ENCODE data around the gene PLEKHH3.
A peak's percentile ranks its signal among the peaks of the same experiment; 100 is the strongest.

Gene PLEKHH3

GRCh38 chr17:42687707-42688320 is 11.0 kb upstream of the PLEKHH3 start:
- no peak for DNase-seq (ENCODE audit: low read depth in 1 of 2, low spot score in 1 of 2)

- no peak for DNase-seq (ENCODE audit: low read depth in 1 of 2, low spot score in 1 of 2)
Measured at GRCh38 chr17:42686520-42687128, 9.8 kb upstream of the PLEKHH3 start.

- no peak for DNase-seq (ENCODE audit: low read depth in 1 of 2, low spot score in 1 of 2)
Measured at GRCh38 chr17:42685831-42686230, 9.0 kb upstream of the PLEKHH3 start.

- DNase-seq (ENCODE audit: low read depth in 1 of 2, low spot score in 1 of 2) = no peak
Measured at GRCh38 chr17:42684929-42685556, 8.2 kb upstream of the PLEKHH3 start.

- DNase-seq (ENCODE audit: low read depth in 1 of 2, low spot score in 1 of 2) = no peak
Measured at GRCh38 chr17:42683407-42684034, 6.7 kb upstream of the PLEKHH3 start.

GRCh38 chr17:42682722-42683403 is 6.1 kb upstream of the PLEKHH3 start:
- no peak for DNase-seq (ENCODE audit: low read depth in 1 of 2, low spot score in 1 of 2)

- no peak for DNase-seq (ENCODE audit: low read depth in 1 of 2, low spot score in 1 of 2)
Measured at GRCh38 chr17:42681976-42682721, 5.4 kb upstream of the PLEKHH3 start, which contains the start of gene CNTNAP1. Gene CNTNAP1 (plus strand): TSS chr17:42682531. CDS start chr17:42682830, 299 bp downstream.

- no peak for DNase-seq (ENCODE audit: low read depth in 1 of 2, low spot score in 1 of 2)
Measured at GRCh38 chr17:42680331-42680808, 3.6 kb upstream of the PLEKHH3 start.

- no peak for DNase-seq (ENCODE audit: low read depth in 1 of 2, low spot score in 1 of 2)
Measured at GRCh38 chr17:42679492-42680330, 2.9 kb upstream of the PLEKHH3 start.

- DNase-seq (ENCODE audit: low read depth in 1 of 2, low spot score in 1 of 2) = no peak
Measured at GRCh38 chr17:42678951-42679491, 2.2 kb upstream of the PLEKHH3 start.

GRCh38 chr17:42677921-42678781 is 1.4 kb upstream of the PLEKHH3 start:
- peak; percentile 66 to 70 for DNase-seq (ENCODE audit: low read depth in 1 of 2, low spot score in 1 of 2)

- peak; percentile 98 for DNase-seq (ENCODE audit: low read depth in 1 of 2, low spot score in 1 of 2)
Measured at GRCh38 chr17:42677012-42677857, 441 bp upstream of the PLEKHH3 start.

GRCh38 chr17:42675965-42676423 is 800 bp downstream of the PLEKHH3 start:
- no peak for DNase-seq (ENCODE audit: low read depth in 1 of 2, low spot score in 1 of 2)

- no peak for DNase-seq (ENCODE audit: low read depth in 1 of 2, low spot score in 1 of 2)
Measured at GRCh38 chr17:42675348-42675964, 1.3 kb downstream of the PLEKHH3 start.

GRCh38 chr17:42674755-42675347 is 1.9 kb downstream of the PLEKHH3 start:
- no peak for DNase-seq (ENCODE audit: low read depth in 1 of 2, low spot score in 1 of 2)

- no peak for DNase-seq (ENCODE audit: low read depth in 1 of 2, low spot score in 1 of 2)
Measured at GRCh38 chr17:42673885-42674754, 2.7 kb downstream of the PLEKHH3 start.

All from activated CD4-positive, alpha-beta T cell treated with anti-CD3 and anti-CD28 coated beads, Interleukin-2, amount 50 U/mL, for 24 hours (primary cell).